Mesendoderm (in vitro differentiated cells): ENCODE results near the gene STX10. TPM values are rescaled to one million over a fixed set of nuclear protein-coding genes. Genes with fewer than 3 reads are reported as not detected.

Source experiments
- DNase-seq: peaks from one replicate; pipeline ENCODE4 v3.0.0; 2013
- H2AK5ac ChIP-seq: 2 replicates; pipeline ENCODE4 v1.6.1; 2013; ENCODE audit warnings: low read length, inconsistent platforms
- H2BK120ac ChIP-seq: 2 replicates; pipeline ENCODE4 v1.6.1; 2013; ENCODE audit warnings: low read depth, mild to moderate bottlenecking, low read length, moderate library complexity, mixed read lengths
- H2BK15ac ChIP-seq: replicated peaks from 2 replicates; pipeline ENCODE4 v1.6.1; 2013; ENCODE audit warnings: low read depth, mild to moderate bottlenecking, moderate library complexity
- H2BK5ac ChIP-seq: 2 replicates; pipeline ENCODE4 v1.6.1; 2013; ENCODE audit warnings: low read length, inconsistent platforms
- H3K18ac ChIP-seq: 2 replicates; pipeline ENCODE4 v1.6.1; 2013; ENCODE audit warnings: mild to moderate bottlenecking, low read length, mixed read lengths
- H3K23ac ChIP-seq: one replicate; pipeline ENCODE4 v1.6.1; 2013; ENCODE audit warnings: low read length
- H3K27ac ChIP-seq: 2 replicates; pipeline ENCODE4 v1.5.1; 2013; ENCODE audit warnings: low read depth, mild to moderate bottlenecking, inconsistent platforms, low read length, moderate library complexity
- H3K27me3 ChIP-seq: 2 replicates; pipeline ENCODE4 v1.6.1; 2013; ENCODE audit warnings: low read length, control low read depth, mild to moderate bottlenecking, inconsistent platforms; ENCODE audit not compliant: insufficient read depth, poor library complexity
- H3K36me3 ChIP-seq: 2 replicates; pipeline ENCODE4 v1.6.1; 2013; ENCODE audit warnings: low read length, inconsistent platforms; ENCODE audit not compliant: control insufficient read depth, insufficient read depth
- H3K4ac ChIP-seq: one replicate; pipeline ENCODE4 v1.6.1; 2013; ENCODE audit warnings: low read depth, mild to moderate bottlenecking, low read length, moderate library complexity
- H3K4me1 ChIP-seq: 2 replicates; pipeline ENCODE4 v1.6.1; 2013; ENCODE audit warnings: low read depth, low read length, inconsistent platforms; ENCODE audit not compliant: control insufficient read depth
- H3K4me2 ChIP-seq: 2 replicates; pipeline ENCODE4 v1.6.1; 2013; ENCODE audit warnings: low read length
- H3K4me3 ChIP-seq: 2 replicates; pipeline ENCODE4 v1.5.1; 2013; ENCODE audit warnings: mild to moderate bottlenecking, low read length
- H3K56ac ChIP-seq: one replicate; pipeline ENCODE4 v1.6.1; 2013; ENCODE audit warnings: low read length
- H3K79me1 ChIP-seq: 2 replicates; pipeline ENCODE4 v1.6.1; 2013; ENCODE audit warnings: low read length, inconsistent platforms
- H3K79me2 ChIP-seq: 2 replicates; pipeline ENCODE4 v1.6.1; 2013; ENCODE audit warnings: mild to moderate bottlenecking, low read length; ENCODE audit not compliant: control insufficient read depth, insufficient read depth
- H3K9ac ChIP-seq: 2 replicates; pipeline ENCODE4 v1.6.1; 2013; ENCODE audit warnings: low read length, inconsistent platforms
- H4K5ac ChIP-seq: one replicate; pipeline ENCODE4 v1.6.1; 2013; ENCODE audit warnings: low read length
- H4K8ac ChIP-seq: one replicate; pipeline ENCODE4 v1.6.1; 2013; ENCODE audit warnings: low read depth, mild to moderate bottlenecking, control low read depth, low read length, moderate library complexity
- WGBS: extraction: QIAGEN DNeasy Blood & Tissue Kit; methylation state at CpG from one replicate; pipeline ENCODE4 v1.1.7; 2013; ENCODE audit warnings: low lambda C conversion rate, missing lambda C conversion rate; ENCODE audit not compliant: insufficient coverage; ENCODE audit errors: extremely low coverage; 5-methylcytosine and 5-hydroxymethylcytosine counted together
- polyA plus RNA-seq, 2 experiments: library from polyadenylated mRNA; stranded (reverse); fragments of 200-250 nt; gene quantifications; one replicate each; pipeline ENCODE4 v1.2.3, GENCODE V29; 2013

Gene STX10
- polyA plus RNA-seq (2013, experiment 1 of 2): 30.2 TPM
- 29.9 TPM for polyA plus RNA-seq (2013, experiment 2 of 2)

- H2BK15ac ChIP-seq: peak within 1 kb of the TSS; percentile 14
- DNase-seq: peak; percentile 96
- H3K9ac ChIP-seq: peak within 1 kb of the TSS; percentile 97
- H3K27me3 ChIP-seq: no peaks in the 10 kb centered on the region
- peak within 1 kb of the TSS; percentile 89 for H3K23ac ChIP-seq
- peak within 1 kb of the TSS; percentile 72 for H2AK5ac ChIP-seq
- H3K4me1 ChIP-seq: no peaks in the 10 kb centered on the region
- H4K5ac ChIP-seq: peak within 1 kb of the TSS; percentile 41
- H3K4ac ChIP-seq: peak within 1 kb of the TSS; percentile 89
- H3K4me3 ChIP-seq: peak within 1 kb of the TSS; percentile 91
- H4K8ac ChIP-seq: peak within 1 kb of the TSS; percentile 16
- H3K27ac ChIP-seq: peak within 1 kb of the TSS; percentile 85
- peak within 1 kb of the TSS; percentile 88 for H2BK120ac ChIP-seq
- peaks cover 2% of the 10 kb centered on the region for H3K79me1 ChIP-seq
- peak within 1 kb of the TSS; percentile 96 for H3K4me2 ChIP-seq
- peak within 1 kb of the TSS; percentile 77 for H3K18ac ChIP-seq
- no peaks in the 10 kb centered on the region for H3K36me3 ChIP-seq
- H3K79me2 ChIP-seq: peaks cover 27% of the 10 kb centered on the region
- H3K56ac ChIP-seq: peak within 1 kb of the TSS; percentile 96
- no CpG with 5 or more reads among the region's 51 CpGs for WGBS
- peak within 1 kb of the TSS; percentile 69 for H2BK5ac ChIP-seq
Measured at GRCh38 chr19:13150187-13150930, at the start of gene STX10, which contains the start of gene IER2. Gene STX10 (minus strand): TSS chr19:13150375. CDS start chr19:13150173, 202 bp downstream. Gene IER2 (plus strand): TSS chr19:13150411. CDS start chr19:13153187, 2,776 bp downstream.

GRCh38 chr19:13198634-13199033 is 48.5 kb upstream of the STX10 start:
- H3K4me3 ChIP-seq: no peak overlapping the region
- no peak overlapping the region for H3K56ac ChIP-seq
- H3K23ac ChIP-seq: no peak overlapping the region
- H2BK5ac ChIP-seq: no peak overlapping the region
- H3K18ac ChIP-seq: no peak overlapping the region
- H3K27ac ChIP-seq: no peak overlapping the region
- H2BK15ac ChIP-seq: no peak overlapping the region
- H2AK5ac ChIP-seq: no peak overlapping the region
- no peak overlapping the region for H3K4ac ChIP-seq
- WGBS: no CpG with 5 or more reads among the region's 18 CpGs
- no peak for DNase-seq
- H3K36me3 ChIP-seq: no peaks in the 10 kb centered on the region
- H3K4me2 ChIP-seq: no peak overlapping the region
- H4K8ac ChIP-seq: no peak overlapping the region
- H3K4me1 ChIP-seq: no peaks in the 10 kb centered on the region
- H3K79me2 ChIP-seq: no peaks in the 10 kb centered on the region
- no peaks in the 10 kb centered on the region for H3K27me3 ChIP-seq
- H3K9ac ChIP-seq: no peak overlapping the region
- no peaks in the 10 kb centered on the region for H3K79me1 ChIP-seq
- no peak overlapping the region for H4K5ac ChIP-seq
- no peak overlapping the region for H2BK120ac ChIP-seq

- Histone ChIP-seq H3K27me3 (no peaks in the 10 kb centered on the region), H2BK5ac (no peak overlapping the region), H3K4me3 (no peak overlapping the region), H3K56ac (no peak overlapping the region), H3K9ac (no peak overlapping the region), H3K4ac (no peak overlapping the region), H3K36me3 (no peaks in the 10 kb centered on the region), H3K27ac (no peak overlapping the region), H2BK120ac (no peak overlapping the region), H3K18ac (no peak overlapping the region), H3K79me1 (no peaks in the 10 kb centered on the region), H3K4me1 (no peaks in the 10 kb centered on the region), H3K4me2 (no peak overlapping the region), H4K8ac (no peak overlapping the region), H2AK5ac (no peak overlapping the region), H3K23ac (no peak overlapping the region), H2BK15ac (no peak overlapping the region), H4K5ac (no peak overlapping the region), H3K79me2 (no peaks in the 10 kb centered on the region)
- no CpG with 5 or more reads among the region's 11 CpGs for WGBS
- DNase-seq: peak; percentile 85
Measured at GRCh38 chr19:13195678-13196077, 45.5 kb upstream of the STX10 start.

- Histone ChIP-seq H3K23ac (no peak overlapping the region), H3K27me3 (no peaks in the 10 kb centered on the region), H3K79me1 (no peaks in the 10 kb centered on the region), H3K18ac (no peak overlapping the region), H2BK15ac (no peak overlapping the region), H3K36me3 (no peaks in the 10 kb centered on the region), H3K27ac (no peak overlapping the region), H3K56ac (no peak overlapping the region), H4K8ac (no peak overlapping the region), H3K4me1 (no peaks in the 10 kb centered on the region), H2BK120ac (no peak overlapping the region), H4K5ac (no peak overlapping the region), H3K79me2 (no peaks in the 10 kb centered on the region), H2AK5ac (no peak overlapping the region), H3K9ac (no peak overlapping the region), H3K4ac (no peak overlapping the region), H3K4me3 (no peak overlapping the region), H3K4me2 (no peak overlapping the region), H2BK5ac (no peak overlapping the region)
- peak; percentile 19 for DNase-seq
- WGBS: no CpG with 5 or more reads among the region's 19 CpGs
Measured at GRCh38 chr19:13190781-13191540, 40.8 kb upstream of the STX10 start.

- Histone ChIP-seq H2AK5ac (no peak overlapping the region), H3K4ac (no peak overlapping the region), H3K79me2 (no peaks in the 10 kb centered on the region), H3K4me2 (no peak overlapping the region), H3K4me3 (no peak overlapping the region), H3K23ac (no peak overlapping the region), H3K4me1 (no peaks in the 10 kb centered on the region), H3K56ac (no peak overlapping the region), H3K27me3 (no peaks in the 10 kb centered on the region), H3K18ac (no peak overlapping the region), H2BK15ac (no peak overlapping the region), H3K9ac (no peak overlapping the region), H4K5ac (no peak overlapping the region), H4K8ac (no peak overlapping the region), H2BK120ac (no peak overlapping the region), H3K36me3 (no peaks in the 10 kb centered on the region), H3K27ac (no peak overlapping the region), H3K79me1 (no peaks in the 10 kb centered on the region), H2BK5ac (no peak overlapping the region)
- peak; percentile 42 for DNase-seq
- WGBS: no CpG with 5 or more reads among the region's 4 CpGs
Measured at GRCh38 chr19:13189600-13189999, 39.4 kb upstream of the STX10 start.
